Neural progenitor cell (in vitro differentiated cells): ENCODE measurements around the gene ATE1.
A peak's percentile ranks its signal among the peaks of the same experiment; 100 is the strongest.

Experiments used
- CTCF ChIP-seq: fragments of 200-600 bp; sonication (generic); IDR thresholded peaks from 2 replicates; pipeline ENCODE4 v1.5.1; 2017; ENCODE audit warnings: antibody characterized with exemption, mild to moderate bottlenecking
- EZH2 ChIP-seq: fragments of 200-600 bp; sonication (generic); IDR thresholded peaks from 2 replicates; pipeline ENCODE4 v1.6.1; 2017; ENCODE audit warnings: antibody characterized with exemption, mild to moderate bottlenecking, moderate library complexity

- TF ChIP-seq CTCF (peak; percentile 74), EZH2 (no peak)
Measured at GRCh38 chr10:121734589-121735045, 193.2 kb downstream of the ATE1 start.
